ENCODE results near the gene NCOA1.
"Not testable (repeated sequence)": the region's sequence is repeated elsewhere in the genome, so short reads cannot be mapped to it uniquely, and the experiment has no call there.

The NCOA1 gene

GRCh38 chr2:24635181-24635580 lies 144.1 kb downstream of the NCOA1 start:
- DNase-seq (ENCODE audit: low read depth), result no peak

- DNase-seq (ENCODE audit: low read depth), result no peak
These were observed 147.5 kb downstream of the NCOA1 start for GRCh38 chr2:24638568-24638967.

GRCh38 chr2:24642351-24642750 lies 151.3 kb downstream of the NCOA1 start:
- DNase-seq (ENCODE audit: low read depth), result no peak

GRCh38 chr2:24643051-24643450 lies 152.0 kb downstream of the NCOA1 start:
- DNase-seq (ENCODE audit: low read depth), result no peak

- no peak for DNase-seq (ENCODE audit: low read depth)
These were observed 153.0 kb downstream of the NCOA1 start for GRCh38 chr2:24644032-24644431.

GRCh38 chr2:24650997-24651642 lies 160.1 kb downstream of the NCOA1 start:
- DNase-seq (ENCODE audit: low read depth), result no peak

- no peak for DNase-seq (ENCODE audit: low read depth)
These were observed 160.6 kb downstream of the NCOA1 start for GRCh38 chr2:24651643-24652003.

GRCh38 chr2:24652265-24653182 lies 161.5 kb downstream of the NCOA1 start:
- no peak for DNase-seq (ENCODE audit: low read depth)

- DNase-seq (ENCODE audit: low read depth), result no peak
These were observed 166.8 kb downstream of the NCOA1 start for GRCh38 chr2:24657818-24658217.

- DNase-seq (ENCODE audit: low read depth), result no peak
These were observed 167.6 kb downstream of the NCOA1 start for GRCh38 chr2:24658531-24659202.

- no peak for DNase-seq (ENCODE audit: low read depth)
These were observed 168.8 kb downstream of the NCOA1 start for GRCh38 chr2:24659862-24660261.

GRCh38 chr2:24667542-24667941 lies 176.5 kb downstream of the NCOA1 start:
- no peak for DNase-seq (ENCODE audit: low read depth)

GRCh38 chr2:24671230-24671629 lies 180.2 kb downstream of the NCOA1 start:
- DNase-seq (ENCODE audit: low read depth), result no peak

GRCh38 chr2:24672589-24672988 lies 181.5 kb downstream of the NCOA1 start:
- no peak for DNase-seq (ENCODE audit: low read depth)

- no peak for DNase-seq (ENCODE audit: low read depth)
These were observed 184.3 kb downstream of the NCOA1 start for GRCh38 chr2:24675338-24675737.

- no peak for DNase-seq (ENCODE audit: low read depth)
These were observed 185.4 kb downstream of the NCOA1 start for GRCh38 chr2:24676493-24676892.

GRCh38 chr2:24678066-24678465 lies 187.0 kb downstream of the NCOA1 start:
- not testable (repeated sequence) for DNase-seq (ENCODE audit: low read depth)

- no peak for DNase-seq (ENCODE audit: low read depth)
These were observed 189.1 kb downstream of the NCOA1 start for GRCh38 chr2:24680196-24680595.

- no peak for DNase-seq (ENCODE audit: low read depth)
These were observed 191.2 kb downstream of the NCOA1 start for GRCh38 chr2:24682304-24682703.

- no peak for DNase-seq (ENCODE audit: low read depth)
These were observed 192.4 kb downstream of the NCOA1 start for GRCh38 chr2:24683408-24683807.

GRCh38 chr2:24690524-24690923 lies 199.5 kb downstream of the NCOA1 start:
- no peak for DNase-seq (ENCODE audit: low read depth)

- DNase-seq (ENCODE audit: low read depth), result no peak
These were observed 200.8 kb downstream of the NCOA1 start for GRCh38 chr2:24691806-24692205.

- DNase-seq (ENCODE audit: low read depth), result no peak
These were observed 206.7 kb downstream of the NCOA1 start for GRCh38 chr2:24697792-24698191.

All from activated T-cell treated with anti-CD3 and anti-CD28 coated beads for 24 hours (primary cell).